EH (cell line): Measurements from ENCODE around the gene USP54.
A peak's percentile ranks its signal among the peaks of the same experiment; 100 is the strongest.
"Not testable (repeated sequence)": the region's sequence is repeated elsewhere in the genome, so short reads cannot be mapped to it uniquely, and the experiment has no call there.

Source experiments
- DNase-seq: peaks from one replicate; pipeline ENCODE4 v3.0.0-alpha.2; 2015; ENCODE audit warnings: low read depth

Gene USP54

DNA sequence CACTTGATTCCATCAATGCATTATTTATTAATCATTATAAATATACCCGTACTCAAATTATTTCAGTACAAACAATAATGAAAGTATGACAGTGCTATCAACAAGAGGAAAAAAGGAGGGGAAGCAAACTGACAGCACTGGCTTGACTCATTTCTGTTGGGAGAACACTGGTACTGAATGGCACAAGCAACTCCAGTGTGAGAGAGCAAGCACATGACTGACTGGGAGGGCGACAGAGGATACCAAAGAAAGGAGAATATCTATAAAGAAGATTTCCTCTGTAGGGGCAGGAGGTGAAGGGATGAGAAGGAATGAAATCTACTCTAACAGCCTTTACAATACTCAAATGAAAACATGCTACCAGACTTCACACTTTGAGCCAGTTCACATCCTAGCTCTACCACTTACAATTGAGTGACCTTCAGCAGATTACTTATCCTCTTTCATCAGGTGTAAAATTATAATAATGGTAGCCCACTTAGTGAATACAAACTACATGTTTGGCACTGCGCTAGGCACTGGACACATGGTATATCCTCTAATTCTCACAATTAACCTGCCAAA, 1.5 kb downstream of the USP54 start:
- DNase-seq, result peak; percentile 19

DNA sequence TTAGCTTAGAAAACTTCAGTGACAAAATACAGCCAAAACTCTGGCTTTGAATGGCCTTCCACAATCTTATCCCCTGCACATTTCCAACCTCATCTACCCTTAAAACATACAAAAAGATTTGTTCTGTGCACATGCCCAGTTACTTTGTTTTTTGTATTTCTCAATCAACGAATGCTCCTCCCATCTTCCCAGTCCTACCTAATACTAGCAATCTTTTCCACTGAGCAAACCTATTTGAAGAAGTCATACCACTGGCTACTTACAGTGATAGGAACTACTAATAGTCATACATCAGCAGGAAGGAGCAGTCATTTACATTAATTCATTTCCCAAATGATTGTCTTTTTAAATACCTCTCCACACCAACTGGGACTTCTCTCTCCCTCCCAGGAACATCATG, 2.5 kb downstream of the USP54 start:
- peak; percentile 7 for DNase-seq

DNA sequence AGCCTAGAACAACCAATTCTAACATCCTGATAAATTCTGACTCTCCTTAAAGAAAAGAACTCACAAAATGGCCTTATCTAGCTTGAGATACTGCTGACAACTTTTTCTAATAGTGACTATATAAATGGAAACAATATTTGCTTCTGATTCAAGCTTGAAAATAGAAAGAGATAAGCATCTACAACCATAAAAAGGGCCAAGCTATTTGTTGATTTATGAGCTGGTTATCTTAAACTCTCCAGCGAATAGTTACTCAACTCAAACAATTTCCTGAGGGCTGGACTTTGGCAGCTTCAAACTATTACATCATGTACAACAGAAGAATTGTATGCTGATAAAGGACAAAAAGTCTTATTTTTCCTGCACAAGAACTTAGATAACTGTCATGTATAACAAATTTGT, 4.6 kb downstream of the USP54 start:
- peak; percentile 94 for DNase-seq

DNA sequence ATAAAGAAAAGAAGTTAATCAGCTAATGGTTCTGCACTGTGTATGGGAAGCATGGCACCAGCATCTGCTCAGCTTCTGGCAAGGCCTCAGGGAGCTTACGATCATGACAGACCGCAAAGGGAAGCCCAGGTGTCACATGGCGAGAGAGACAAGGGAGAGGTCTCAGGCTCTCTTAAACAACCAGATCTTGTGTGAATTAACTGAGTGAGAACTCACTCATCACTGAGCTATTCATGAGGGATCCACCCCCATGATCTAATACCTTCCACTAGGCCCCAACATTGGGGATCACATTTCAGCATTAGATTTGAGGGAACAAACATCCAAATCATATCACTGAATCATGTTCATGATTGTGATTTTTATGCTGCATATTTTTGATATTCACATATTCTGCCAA, 5.8 kb downstream of the USP54 start:
- DNase-seq, result peak; percentile 34

DNA sequence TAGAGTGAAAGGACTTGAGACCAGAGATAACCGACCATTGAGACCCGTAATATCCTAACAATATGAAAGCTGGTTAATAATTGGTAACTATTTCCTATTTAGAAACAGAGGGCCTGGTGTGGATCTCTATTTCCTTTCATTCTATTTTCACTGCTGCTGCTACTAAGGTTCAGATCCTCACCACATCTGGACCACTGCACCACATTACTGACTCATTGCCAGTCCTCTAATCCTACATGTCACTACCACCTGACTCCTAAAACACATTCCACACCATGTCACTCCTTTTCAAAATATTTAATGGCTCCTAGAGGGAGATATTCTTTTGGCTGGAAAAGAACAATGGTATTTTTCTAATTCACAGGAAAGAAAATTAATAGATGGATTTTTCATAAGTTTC, 6.4 kb downstream of the USP54 start:
- DNase-seq, result peak; percentile 45

DNA sequence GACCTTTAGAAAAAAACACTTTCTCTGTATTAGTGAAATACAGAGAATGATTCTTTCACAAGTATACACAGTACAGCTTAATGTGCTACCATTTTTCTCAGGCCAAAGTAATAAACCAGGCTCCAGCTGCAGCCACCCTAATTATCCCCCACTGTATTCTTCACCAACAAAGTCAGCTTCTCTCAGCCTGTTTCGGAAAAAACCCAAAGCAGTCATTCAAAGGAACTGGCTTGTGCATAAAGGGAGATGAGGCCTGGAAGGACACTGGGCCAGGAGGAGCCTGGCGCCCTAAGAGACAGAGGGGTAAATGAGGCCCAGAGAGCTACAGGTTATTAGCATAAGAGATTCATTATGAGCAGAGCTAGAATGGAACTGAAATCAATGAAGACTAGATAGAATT, 9.2 kb downstream of the USP54 start:
- no peak for DNase-seq

DNA sequence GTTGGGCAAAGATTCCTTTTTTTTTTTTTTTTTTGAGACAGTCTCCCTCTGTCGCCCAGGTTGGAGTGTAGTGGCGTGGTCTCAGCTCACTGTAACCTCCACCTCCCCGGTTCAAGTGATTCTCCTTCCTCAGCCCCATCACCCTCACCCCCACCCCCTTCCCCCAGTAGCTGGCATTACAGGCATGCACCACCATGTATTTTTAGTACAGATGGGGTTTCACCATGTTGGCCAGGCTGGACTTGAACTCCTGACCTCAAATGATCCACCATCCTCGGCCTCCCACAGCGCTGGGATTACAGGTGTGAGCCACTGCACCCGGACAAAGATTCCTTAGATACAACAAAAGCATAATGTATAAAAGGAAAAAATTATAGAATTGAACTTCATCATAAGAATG, 12.2 kb downstream of the USP54 start:
- not testable (repeated sequence) for DNase-seq

DNA sequence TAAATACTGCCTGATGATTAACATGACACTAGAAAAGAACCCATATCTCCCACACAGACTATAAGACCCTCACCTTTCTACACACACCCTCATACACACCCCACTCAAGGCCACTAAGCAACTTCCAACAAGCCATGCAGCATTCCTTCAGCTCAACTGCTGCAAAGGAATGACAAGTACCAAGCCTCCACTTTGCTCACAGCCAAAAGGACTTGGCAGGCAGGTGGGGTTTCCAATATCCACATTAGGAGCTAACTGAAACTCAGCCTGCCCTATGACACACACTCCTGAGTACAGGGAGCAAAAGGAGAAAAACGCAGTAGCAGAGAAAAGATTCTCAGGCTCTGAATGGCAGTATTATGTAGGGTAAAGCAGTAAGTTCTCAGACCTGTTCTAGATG, 13.4 kb downstream of the USP54 start:
- peak; percentile 20 for DNase-seq

DNA sequence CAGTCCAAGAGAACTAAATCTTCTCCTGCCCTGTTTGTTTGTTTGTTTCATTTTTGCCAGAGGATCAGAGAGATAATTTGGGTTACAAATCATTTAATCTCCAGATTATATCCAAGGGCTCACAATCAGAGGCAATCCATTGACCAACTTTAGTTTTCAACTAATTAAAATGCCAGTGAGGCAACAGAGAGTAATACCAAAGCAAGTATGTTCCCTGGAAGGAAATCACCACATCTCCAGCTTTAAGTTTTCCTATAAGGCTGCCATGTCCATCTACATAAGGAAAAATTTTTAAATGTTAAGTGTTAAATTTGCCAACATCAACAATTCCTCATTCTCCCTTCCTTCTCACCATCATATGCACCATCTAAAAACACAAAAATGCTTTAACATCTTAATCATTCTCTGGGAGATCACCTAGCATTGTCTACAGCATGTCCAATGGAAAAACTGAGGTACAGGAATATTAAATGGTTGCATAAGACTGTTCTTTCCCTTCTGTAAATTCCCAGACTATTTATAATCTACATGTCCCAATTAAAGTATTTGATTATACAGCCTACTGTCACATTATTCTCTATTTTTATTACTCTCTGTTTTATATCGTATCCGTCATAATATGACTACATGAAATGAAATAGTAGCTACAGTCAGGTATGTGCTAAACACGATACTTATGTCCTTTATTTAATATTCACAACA, 14.1 kb downstream of the USP54 start:
- DNase-seq, result peak; percentile 26

DNA sequence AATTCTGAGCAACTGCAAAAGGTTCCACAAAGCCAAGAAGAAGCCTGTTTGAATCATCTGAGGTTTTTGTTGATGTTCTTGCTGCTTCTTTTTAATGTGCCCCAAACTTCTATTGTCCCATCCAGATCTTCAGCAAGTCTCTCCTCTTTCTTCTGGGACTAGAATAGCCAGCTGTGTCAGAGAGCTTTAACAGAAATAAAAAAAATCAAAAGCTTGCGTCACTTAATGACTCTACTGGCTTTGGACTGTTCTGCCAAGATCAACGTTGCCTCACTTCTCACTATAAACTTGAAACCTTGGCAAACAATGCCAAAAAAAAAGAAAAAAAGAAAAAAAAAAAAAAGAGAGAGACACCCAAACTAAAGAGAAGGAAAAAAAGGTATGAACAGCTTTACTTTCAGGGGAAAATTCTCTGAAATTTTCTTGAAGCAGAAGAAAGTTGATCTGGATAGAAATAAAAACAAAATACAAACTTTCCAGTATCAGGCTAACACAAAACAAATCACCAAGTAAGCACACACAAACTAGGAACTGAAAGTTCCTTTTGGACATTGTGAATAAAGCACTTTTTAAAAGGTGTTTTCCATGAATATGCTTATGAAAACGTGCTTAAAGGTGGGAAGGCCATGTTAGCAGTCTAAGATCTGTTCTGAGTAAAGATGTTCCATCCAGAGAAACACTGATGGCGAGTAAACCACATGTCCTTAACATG, 14.8 kb downstream of the USP54 start:
- DNase-seq, result peak; percentile 88

DNA sequence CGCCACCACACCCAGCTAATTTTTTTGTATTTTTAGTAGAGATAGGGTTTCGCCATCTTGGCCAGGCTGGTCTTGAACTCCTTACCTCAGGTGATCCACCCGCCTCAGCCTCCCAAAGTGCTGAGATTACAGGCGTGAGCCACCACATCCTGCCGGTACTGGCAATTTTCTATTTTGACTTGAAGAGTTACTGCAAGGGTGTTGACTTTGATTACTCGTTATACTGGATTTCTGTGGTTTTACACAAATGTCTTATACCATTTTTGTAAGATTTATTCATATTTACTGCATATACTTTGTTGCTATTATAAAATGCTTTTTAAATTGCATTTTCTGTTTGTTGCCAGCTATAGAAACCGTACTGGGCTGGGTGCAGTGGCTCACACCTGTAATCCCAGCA, 24.1 kb downstream of the USP54 start:
- DNase-seq, result peak; percentile 39

DNA sequence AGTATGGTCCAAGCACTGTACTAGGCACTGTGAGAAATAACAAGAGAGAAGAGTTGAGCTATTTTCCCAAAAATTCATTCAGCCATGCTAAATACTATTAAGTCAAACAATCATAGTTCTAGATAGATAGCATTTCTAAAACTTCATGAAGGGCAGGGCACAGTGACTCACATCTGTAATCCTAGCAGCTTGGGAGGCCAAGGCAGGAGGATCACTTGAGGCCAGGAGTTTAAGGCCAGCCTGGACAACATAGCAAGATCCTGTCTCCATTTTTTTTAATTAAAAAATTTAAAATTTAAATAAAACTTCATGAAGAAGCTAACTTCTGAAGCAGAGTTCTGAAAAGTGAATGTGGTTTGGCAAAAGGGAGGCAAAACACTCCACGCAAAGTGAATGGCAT, 29.9 kb downstream of the USP54 start:
- no peak for DNase-seq

DNA sequence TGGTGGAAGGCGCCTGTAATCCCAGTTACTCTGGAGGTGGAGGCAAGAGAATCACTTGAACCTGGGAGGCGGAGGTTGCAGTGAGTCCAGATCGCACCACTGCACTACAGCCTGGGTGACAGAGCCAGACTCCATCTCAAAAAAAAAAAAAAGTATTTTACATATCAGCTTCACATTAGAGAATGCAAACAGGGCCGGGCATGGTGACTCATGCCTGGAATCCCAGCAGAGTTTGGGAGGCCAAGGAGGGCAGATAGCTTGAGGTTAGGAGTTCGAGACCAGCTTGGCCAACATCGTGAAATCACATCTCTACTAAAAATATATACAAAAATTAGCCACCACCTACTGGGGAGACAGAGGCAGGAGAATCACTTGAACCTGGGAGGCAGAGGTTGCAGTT, 31.6 kb downstream of the USP54 start:
- peak; percentile 61 for DNase-seq

DNA sequence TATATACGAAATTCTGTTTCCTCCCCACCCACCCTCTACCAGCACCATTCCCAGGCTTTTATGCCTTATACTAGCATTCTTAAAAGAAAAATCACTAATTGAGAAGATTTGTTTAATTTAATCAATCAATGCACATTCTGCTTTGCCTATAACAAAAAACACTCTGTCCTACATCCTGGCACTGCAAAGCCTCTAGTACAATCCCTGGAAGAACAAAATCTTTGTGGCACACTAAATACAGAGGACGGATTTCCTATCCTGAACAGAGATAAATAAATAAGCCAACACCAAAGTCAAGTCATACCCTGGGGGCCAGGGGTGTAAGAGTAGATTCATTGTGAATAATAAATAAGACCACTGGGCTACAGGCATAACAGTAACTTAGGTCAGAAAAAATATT, 34.3 kb downstream of the USP54 start:
- no peak for DNase-seq

DNA sequence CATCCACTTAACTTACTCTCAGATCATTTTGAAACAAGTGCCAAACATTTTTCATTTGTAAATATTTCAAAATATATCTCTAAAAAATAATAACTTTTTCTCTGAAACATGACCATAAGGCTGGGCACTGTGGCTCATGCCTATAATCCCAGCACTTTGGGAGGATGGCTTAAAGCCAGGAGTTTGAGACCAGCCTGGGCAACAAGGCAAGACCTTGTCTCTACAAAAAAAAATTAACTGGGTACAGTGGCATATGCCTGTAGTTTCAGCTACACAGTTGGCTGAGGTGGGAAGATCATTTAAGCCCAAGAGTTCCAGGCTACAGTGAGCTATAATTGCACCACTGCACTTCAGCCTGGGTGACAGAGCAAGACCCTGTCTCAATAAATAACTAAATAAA, 36.4 kb downstream of the USP54 start:
- DNase-seq, result no peak

DNA sequence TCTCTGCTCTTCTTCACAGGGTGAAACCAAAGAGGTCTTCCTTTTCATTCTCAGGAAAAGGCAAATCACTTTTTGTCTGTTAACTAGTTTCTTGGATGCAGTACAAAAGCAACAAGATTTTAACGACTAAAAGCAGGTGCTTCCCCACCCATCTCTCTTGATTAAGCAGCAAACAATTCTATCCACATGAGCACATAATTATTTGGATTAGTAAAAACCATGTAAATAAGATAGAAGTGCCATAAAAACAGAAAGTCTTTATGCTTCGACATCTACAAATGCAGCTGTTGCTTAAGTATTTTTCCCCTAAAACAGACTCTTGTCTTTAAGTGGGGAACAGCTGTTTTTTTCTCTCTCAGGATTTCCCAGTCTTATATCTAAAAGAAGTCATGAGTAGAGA, 37.4 kb downstream of the USP54 start:
- no peak for DNase-seq

DNA sequence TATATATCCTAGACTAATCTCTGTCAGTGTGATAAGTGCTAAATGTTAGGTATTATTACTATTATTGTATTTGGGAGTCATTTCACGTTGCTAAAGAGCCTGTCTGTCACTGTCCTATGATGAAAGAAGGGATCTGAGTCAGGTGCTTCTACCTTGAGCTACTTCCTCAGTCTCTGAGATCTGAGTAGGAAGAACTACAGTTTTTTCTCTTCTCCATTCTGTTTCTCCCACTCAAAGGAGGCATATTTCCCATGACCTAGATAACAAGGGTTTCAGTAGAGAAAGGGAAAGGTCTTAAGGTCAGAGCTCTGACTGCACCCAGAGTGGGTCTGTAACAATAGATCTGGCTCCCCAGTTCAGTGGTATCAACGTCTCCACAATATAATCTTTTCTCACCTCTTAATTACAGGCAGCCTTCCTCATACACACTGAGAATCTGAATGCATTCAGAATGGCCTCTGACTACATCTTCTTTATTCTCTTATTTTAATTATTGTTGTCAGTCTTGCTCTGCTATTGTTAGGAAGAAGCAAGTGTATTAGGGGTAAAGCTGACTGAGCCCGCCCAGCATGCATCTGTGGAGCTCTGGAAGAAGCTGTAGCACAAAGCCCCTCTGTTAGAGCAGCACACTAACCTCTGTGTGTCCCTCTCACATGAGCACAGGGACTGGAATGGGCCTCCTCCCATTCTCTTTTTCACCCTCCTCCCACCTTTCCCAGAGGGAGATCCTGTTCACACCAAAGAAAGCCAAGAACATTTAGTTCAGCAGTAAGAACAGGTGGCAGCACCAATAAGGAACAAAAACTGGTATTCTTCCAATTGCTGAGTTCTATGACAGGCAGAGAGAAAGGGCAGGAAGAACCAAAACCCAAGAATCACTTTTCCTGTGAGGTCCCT, 38.1 kb downstream of the USP54 start:
- DNase-seq, result no peak

DNA sequence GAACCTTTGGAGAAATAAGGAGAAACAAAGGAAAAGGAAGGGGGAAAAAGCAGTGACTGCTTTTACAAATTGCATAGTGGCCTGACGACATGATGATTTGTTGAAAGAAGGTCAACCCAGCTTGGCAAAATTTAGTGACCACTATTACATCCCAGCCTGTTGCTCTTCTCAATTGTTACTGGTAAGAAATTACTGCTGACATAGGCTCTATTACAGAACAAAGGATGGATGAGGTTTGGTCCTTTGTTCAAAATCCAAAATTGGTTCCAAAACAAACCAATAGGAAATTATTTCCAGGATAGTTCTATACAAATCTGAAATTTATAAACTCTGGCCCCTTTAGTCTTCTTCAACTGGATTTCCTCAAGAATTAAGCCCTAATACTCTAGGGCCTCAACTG, 39.6 kb downstream of the USP54 start:
- DNase-seq, result no peak

DNA sequence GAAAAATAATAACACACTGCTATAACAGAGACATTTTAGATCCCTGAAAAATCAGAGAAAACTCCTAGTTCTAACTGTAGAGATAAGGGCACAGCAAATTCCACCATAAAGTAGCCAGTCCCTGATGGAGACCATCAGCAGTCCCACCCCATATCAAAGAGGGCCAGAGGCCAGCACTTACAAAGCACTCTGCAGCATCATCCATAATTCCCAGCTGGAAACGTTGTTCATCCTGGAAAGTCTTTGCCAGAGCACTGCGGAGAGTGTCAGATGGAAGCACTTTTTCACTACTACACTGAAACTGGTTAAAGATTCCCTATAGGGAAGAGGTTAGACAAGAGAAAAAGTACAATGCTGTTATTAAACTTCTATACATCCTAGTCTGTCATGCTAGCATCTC, 45.8 kb downstream of the USP54 start:
- DNase-seq, result no peak

DNA sequence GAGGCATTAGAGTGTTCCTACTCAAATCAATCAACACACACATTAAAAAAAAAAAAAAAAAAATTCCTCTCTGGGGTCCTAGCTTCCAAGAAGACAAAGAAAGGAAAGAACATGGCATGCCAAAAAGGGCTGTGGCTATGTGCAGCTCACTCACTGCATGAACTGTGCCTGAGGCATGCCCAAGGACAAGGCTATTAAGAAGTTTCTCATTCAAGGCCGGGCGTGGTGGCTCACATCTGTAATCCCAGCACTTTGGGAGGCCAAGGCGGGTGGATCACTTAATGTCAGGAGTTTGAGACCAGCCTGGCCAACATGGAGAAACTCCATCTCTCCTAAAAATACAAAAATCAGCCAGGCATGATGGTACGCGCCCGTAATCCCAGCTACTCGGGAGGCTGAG, 53.4 kb downstream of the USP54 start:
- DNase-seq, result no peak

DNA sequence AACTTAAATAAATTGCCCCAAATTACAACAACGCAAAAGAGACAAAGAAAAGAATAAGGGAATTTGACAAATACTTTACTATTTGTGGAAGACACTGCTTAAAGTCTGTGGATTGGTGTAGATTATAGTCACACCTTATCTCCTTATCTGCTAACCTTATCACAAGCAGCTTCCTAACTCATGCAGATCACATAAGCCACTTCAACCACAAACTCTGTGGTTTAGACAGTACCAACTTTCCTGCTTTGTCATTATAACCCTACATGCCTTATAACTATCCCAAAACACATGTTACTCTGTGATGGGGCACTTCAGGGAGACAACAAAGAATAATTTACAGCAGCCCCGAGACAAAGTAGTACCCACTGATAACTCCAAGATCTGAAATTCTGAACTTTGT, 53.9 kb downstream of the USP54 start:
- DNase-seq, result no peak

DNA sequence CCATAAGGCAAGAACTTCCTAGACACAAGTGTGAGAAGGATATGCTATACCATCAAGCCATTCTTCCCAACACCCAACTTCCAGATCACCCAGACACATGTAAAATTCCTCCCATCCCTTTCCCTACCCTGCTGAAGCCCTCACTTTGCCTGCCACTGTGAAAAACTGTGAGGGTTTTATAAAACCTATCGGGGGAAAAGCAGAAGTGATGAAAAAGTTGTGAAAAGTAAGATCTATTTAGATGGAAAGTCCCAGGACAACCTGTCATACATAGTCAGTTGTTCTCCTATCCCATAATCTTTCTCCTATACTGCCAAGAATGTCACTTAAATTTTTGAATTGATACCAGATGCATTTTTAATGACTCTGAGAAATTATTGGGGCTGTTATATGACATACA, 56.3 kb downstream of the USP54 start:
- DNase-seq, result no peak
